H1 (cell line): ENCODE results near the gene PQBP1.

ENCODE experiments used
- CEBPB ChIP-seq: IDR thresholded peaks from 2 replicates; pipeline ENCODE4 v1.6.1; 2012; ENCODE audit warnings: low read depth, low read length
- CHD1 ChIP-seq: IDR thresholded peaks from 2 replicates; pipeline ENCODE4 v1.6.1; 2012; ENCODE audit warnings: low read depth, low read length, improper control_type of control experiment
- CREB1 ChIP-seq: IDR thresholded peaks from 2 replicates; pipeline ENCODE4 v1.6.1; 2012; ENCODE audit warnings: inconsistent platforms
- EZH2 ChIP-seq: fragments of 200-600 bp; sonication (generic); IDR thresholded peaks from 2 replicates; pipeline ENCODE4 v1.7.1; 2012; ENCODE audit warnings: low read depth, mild to moderate bottlenecking, moderate library complexity, low read length, inconsistent platforms; ENCODE audit not compliant: severe bottlenecking
- HDAC2 ChIP-seq, 2 experiments: fragments of 300-600 bp in 1 of 2; sonication (generic) in 1 of 2; IDR thresholded peaks; 2 replicates each; pipeline ENCODE4 v1.6.1; 2011 to 2012; ENCODE audit warnings: low read depth in 2 of 2, low read length in 2 of 2, mild to moderate bottlenecking in 2 of 2, moderate library complexity in 2 of 2, borderline replicate concordance in 1 of 2, inconsistent platforms in 1 of 2
- JUND ChIP-seq: IDR thresholded peaks from 2 replicates; pipeline ENCODE4 v1.6.1; 2011; ENCODE audit warnings: mild to moderate bottlenecking, improper control_type of control experiment, low read length
- RFX5 ChIP-seq: IDR thresholded peaks from 2 replicates; pipeline ENCODE4 v1.6.1; 2011; ENCODE audit warnings: low read depth, low read length, improper control_type of control experiment, borderline replicate concordance
- RXRA ChIP-seq: IDR thresholded peaks from 2 replicates; pipeline ENCODE4 v1.6.1; 2011; ENCODE audit warnings: low read depth, mild to moderate bottlenecking, low read length, moderate library complexity; ENCODE audit not compliant: insufficient read depth
- SUZ12 ChIP-seq: fragments of 200-600 bp; sonication (generic); IDR thresholded peaks from 2 replicates; pipeline ENCODE4 v1.6.1; 2012; ENCODE audit warnings: mild to moderate bottlenecking, inconsistent platforms, low read length, moderate library complexity, mixed read lengths
- ZNF274 ChIP-seq: IDR thresholded peaks from 2 replicates; pipeline ENCODE4 v1.7.0; 2012; ENCODE audit warnings: low read length, borderline replicate concordance; ENCODE audit errors: extremely low read depth
- TF ChIP-seq, protein P1 (sequence below), 3 experiments: IDR thresholded peaks; 1 replicate in 2 of 3; 2 replicates in 1 of 3; pipeline versions ENCODE4 v1.5.1 to v1.6.1; 2011; ENCODE audit warnings: low read length in 3 of 3, mild to moderate bottlenecking in 3 of 3, inconsistent platforms in 2 of 3, low read depth in 1 of 3, moderate library complexity in 1 of 3; ENCODE audit not compliant: insufficient read depth in 1 of 3; ENCODE audit errors: control extremely low read depth in 1 of 3

DNA sequence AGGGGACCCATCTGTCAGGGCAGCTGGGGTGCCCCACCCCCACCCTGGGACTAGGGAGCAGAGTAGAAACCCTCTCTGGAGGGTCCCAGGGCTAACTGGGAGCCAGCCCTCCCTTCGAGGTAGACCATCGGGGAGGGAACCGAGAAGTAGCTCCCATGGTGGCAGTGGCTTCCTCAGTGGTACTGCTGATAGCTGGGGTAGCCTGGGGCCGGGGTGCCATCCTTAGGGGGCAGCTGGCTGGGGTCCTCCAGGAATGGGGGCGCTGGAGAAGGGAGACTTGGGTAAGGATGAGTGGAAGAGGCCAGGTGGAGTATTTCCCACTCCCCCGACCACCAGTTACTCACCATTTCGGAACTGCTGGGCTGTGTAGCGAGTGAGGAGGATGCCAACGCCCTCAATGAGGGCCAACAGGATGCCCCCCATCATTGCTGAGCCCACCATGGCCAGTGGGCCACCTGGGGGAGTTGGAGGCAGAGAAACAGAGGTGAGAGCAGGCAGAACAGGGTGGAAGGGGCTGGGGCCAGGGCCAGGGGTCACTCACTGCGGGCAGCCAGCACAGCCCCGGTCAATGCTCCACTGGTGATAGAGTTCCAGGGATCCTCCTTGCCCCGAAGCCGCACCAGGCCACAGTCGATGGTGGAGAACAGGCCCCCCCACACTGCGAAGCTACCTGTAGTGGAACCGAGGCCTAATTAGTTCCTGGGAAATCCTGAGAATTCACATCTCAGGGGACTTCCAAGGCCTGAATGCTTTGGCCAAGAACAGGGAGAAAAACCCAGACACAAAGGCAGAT lies 4.0 kb upstream of the PQBP1 start:
- TF ChIP-seq HDAC2 (IDR thresholded peaks at IDR 0.05; ENCODE audit: borderline replicate concordance in 1 of 2, low read depth in 2 of 2, low read length in 2 of 2) (no peak), RXRA (no peak), SUZ12 (no peak), ZNF274 (no peak), CEBPB (no peak), RFX5 (no peak), CREB1 (no peak), JUND (no peak), EZH2 (no peak), CHD1 (no peak)
- TF ChIP-seq, protein P1, sequence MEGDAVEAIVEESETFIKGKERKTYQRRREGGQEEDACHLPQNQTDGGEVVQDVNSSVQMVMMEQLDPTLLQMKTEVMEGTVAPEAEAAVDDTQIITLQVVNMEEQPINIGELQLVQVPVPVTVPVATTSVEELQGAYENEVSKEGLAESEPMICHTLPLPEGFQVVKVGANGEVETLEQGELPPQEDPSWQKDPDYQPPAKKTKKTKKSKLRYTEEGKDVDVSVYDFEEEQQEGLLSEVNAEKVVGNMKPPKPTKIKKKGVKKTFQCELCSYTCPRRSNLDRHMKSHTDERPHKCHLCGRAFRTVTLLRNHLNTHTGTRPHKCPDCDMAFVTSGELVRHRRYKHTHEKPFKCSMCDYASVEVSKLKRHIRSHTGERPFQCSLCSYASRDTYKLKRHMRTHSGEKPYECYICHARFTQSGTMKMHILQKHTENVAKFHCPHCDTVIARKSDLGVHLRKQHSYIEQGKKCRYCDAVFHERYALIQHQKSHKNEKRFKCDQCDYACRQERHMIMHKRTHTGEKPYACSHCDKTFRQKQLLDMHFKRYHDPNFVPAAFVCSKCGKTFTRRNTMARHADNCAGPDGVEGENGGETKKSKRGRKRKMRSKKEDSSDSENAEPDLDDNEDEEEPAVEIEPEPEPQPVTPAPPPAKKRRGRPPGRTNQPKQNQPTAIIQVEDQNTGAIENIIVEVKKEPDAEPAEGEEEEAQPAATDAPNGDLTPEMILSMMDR (IDR thresholded peaks at IDR 0.05; ENCODE audit: control extremely low read depth in 1 of 3, insufficient read depth in 1 of 3, low read depth in 1 of 3, low read length in 3 of 3), result no peak
